A673 (cell line): ENCODE measurements around the gene TSPAN5. TPM values are rescaled to one million over a fixed set of nuclear protein-coding genes. Genes with fewer than 3 reads are reported as not detected.

ENCODE experiments used
- BruUV-seq: library from RNA; stranded (reverse); fragments of 400-500 nt; replicated peaks from 2 replicates; lab custom pipeline; 2021; lab: Mats Ljungman, UMichigan
- CTCF ChIA-PET: fragments of 300-600 bp; sonication (Branson Sonifier 250); formaldehyde crosslinking; loops from one replicate; lab custom pipeline; 2022; ENCODE audit warnings: antibody characterized with exemption; lab: Charles Lee
- POLR2A ChIA-PET: fragments of 300-600 bp; sonication (Branson Sonifier 250); formaldehyde crosslinking; loops from one replicate; lab custom pipeline; 2022; ENCODE audit warnings: antibody characterized with exemption; ENCODE audit not compliant: low non-redundant PET; lab: Charles Lee
- DNase-seq: peaks from one replicate; pipeline ENCODE4 v3.0.0-alpha.2; 2015; ENCODE audit warnings: low spot score
- H3K27ac ChIP-seq: fragments of 200-600 bp; sonication (generic); 2 replicates; pipeline ENCODE4 v1.5.1; 2016; ENCODE audit warnings: mixed run types, low read depth, mild to moderate bottlenecking, mixed read lengths, antibody characterized with exemption, low read length; ENCODE audit not compliant: poor library complexity, severe bottlenecking
- H3K27me3 ChIP-seq: fragments of 200-600 bp; sonication (generic); replicated peaks from 2 replicates; pipeline ENCODE4 v1.6.1; 2017; ENCODE audit warnings: mixed run types, low read depth, mild to moderate bottlenecking, mixed read lengths, antibody characterized with exemption, low read length; ENCODE audit not compliant: insufficient read depth, poor library complexity
- H3K36me3 ChIP-seq: fragments of 200-600 bp; sonication (generic); 2 replicates; pipeline ENCODE4 v1.6.1; 2016; ENCODE audit warnings: mixed run types, mild to moderate bottlenecking, mixed read lengths, antibody characterized with exemption, low read length; ENCODE audit not compliant: insufficient read depth, poor library complexity, severe bottlenecking
- H3K4me1 ChIP-seq: fragments of 200-600 bp; sonication (generic); 2 replicates; pipeline ENCODE4 v1.6.1; 2017; ENCODE audit warnings: mixed run types, mild to moderate bottlenecking, mixed read lengths, antibody characterized with exemption, low read length; ENCODE audit not compliant: insufficient read depth, poor library complexity, severe bottlenecking
- H3K4me3 ChIP-seq: fragments of 200-600 bp; sonication (generic); 2 replicates; pipeline ENCODE4 v1.5.1; 2016; ENCODE audit warnings: low read depth, mixed run types, mild to moderate bottlenecking, mixed read lengths, low read length; ENCODE audit not compliant: poor library complexity, severe bottlenecking
- H3K9me3 ChIP-seq: fragments of 200-600 bp; sonication (generic); 2 replicates; pipeline ENCODE4 v1.6.1; 2016; ENCODE audit warnings: mixed run types, low read depth, mild to moderate bottlenecking, mixed read lengths, antibody characterized with exemption, low read length; ENCODE audit not compliant: poor library complexity, severe bottlenecking
- EZH2 ChIP-seq: fragments of 200-600 bp; sonication (generic); IDR thresholded peaks from 2 replicates; pipeline ENCODE4 v1.6.1; 2017; ENCODE audit warnings: borderline replicate concordance, low read depth, mild to moderate bottlenecking, mixed read lengths, antibody characterized with exemption, low read length; ENCODE audit not compliant: poor library complexity, severe bottlenecking
- intact Hi-C: fragments of 100-400 bp; cut with micrococcal nuclease; formaldehyde crosslinking; loops from one replicate; pipeline ENCODE4 v1.10.0; 2022; ENCODE audit not compliant: unreplicated experiment
- total RNA-seq: library from RNA; stranded (reverse); gene quantifications from 2 replicates; pipeline ENCODE4 v1.2.3, GENCODE V29; 2021
- TF ChIP-seq, protein P1 (sequence below): fragments of 300-800, 200-600 bp; sonication (generic); conservative IDR thresholded peaks from 2 replicates; pipeline ENCODE4 v1.5.1; 2017; ENCODE audit warnings: low read depth, mild to moderate bottlenecking, antibody characterized with exemption, low read length, moderate library complexity, mixed read lengths

TSPAN5 gene
- total RNA-seq, 1 experiment from 2014 or later: 15.2 TPM

DNA sequence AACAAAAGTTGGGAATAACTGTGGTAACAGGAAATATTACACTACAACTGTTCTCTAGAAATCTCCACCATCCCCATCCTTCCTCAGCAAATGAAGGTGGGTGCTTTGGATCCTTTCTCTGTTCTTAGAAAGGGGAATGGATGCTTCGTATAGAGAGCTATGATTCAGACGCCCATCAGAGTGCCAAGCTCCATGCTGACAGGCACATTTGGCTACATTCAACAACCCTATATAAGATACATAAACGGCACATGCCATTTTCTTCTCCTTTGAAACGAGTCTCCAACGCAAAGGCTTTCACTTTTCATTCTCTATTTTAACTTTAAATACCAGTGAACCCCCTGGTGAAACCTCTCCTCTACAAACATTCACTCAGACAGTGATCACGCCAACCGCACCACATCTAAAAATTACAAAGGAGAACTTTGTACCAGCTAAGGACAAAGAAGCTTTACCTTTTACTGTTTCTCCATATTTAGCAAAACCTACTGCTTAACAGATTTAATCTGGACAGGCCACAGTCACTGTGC, 172.5 kb downstream of the TSPAN5 start:
- TF ChIP-seq EZH2: no peak
- TF ChIP-seq, protein P1, sequence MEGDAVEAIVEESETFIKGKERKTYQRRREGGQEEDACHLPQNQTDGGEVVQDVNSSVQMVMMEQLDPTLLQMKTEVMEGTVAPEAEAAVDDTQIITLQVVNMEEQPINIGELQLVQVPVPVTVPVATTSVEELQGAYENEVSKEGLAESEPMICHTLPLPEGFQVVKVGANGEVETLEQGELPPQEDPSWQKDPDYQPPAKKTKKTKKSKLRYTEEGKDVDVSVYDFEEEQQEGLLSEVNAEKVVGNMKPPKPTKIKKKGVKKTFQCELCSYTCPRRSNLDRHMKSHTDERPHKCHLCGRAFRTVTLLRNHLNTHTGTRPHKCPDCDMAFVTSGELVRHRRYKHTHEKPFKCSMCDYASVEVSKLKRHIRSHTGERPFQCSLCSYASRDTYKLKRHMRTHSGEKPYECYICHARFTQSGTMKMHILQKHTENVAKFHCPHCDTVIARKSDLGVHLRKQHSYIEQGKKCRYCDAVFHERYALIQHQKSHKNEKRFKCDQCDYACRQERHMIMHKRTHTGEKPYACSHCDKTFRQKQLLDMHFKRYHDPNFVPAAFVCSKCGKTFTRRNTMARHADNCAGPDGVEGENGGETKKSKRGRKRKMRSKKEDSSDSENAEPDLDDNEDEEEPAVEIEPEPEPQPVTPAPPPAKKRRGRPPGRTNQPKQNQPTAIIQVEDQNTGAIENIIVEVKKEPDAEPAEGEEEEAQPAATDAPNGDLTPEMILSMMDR: no peak
- no peaks in the 10 kb centered on the region for H3K36me3 ChIP-seq
- POLR2A ChIA-PET: no interaction called here
- H3K9me3 ChIP-seq: no peaks in the 10 kb centered on the region
- intact Hi-C loops: no loop called here
- no peak for DNase-seq
- BruUV-seq: no TSS peak
- CTCF ChIA-PET: no interaction called here
- H3K27ac ChIP-seq: no peak overlapping the region
- H3K4me1 ChIP-seq: no peaks in the 10 kb centered on the region
- H3K4me3 ChIP-seq: no peak overlapping the region
- H3K27me3 ChIP-seq: no peaks in the 10 kb centered on the region

GRCh38 chr4:98484031-98484430, 174.4 kb downstream of the TSPAN5 start:
- intact Hi-C loops: no loop called here
- Histone ChIP-seq H3K4me3 (no peak overlapping the region), H3K4me1 (no peaks in the 10 kb centered on the region), H3K27me3 (no peaks in the 10 kb centered on the region), H3K9me3 (no peaks in the 10 kb centered on the region), H3K27ac (no peak overlapping the region), H3K36me3 (no peaks in the 10 kb centered on the region)
- TF ChIP-seq, protein P1: no peak
- TF ChIP-seq EZH2: no peak
- CTCF ChIA-PET: no interaction called here
- POLR2A ChIA-PET: no interaction called here
- BruUV-seq: no TSS peak
- DNase-seq: no peak

DNA sequence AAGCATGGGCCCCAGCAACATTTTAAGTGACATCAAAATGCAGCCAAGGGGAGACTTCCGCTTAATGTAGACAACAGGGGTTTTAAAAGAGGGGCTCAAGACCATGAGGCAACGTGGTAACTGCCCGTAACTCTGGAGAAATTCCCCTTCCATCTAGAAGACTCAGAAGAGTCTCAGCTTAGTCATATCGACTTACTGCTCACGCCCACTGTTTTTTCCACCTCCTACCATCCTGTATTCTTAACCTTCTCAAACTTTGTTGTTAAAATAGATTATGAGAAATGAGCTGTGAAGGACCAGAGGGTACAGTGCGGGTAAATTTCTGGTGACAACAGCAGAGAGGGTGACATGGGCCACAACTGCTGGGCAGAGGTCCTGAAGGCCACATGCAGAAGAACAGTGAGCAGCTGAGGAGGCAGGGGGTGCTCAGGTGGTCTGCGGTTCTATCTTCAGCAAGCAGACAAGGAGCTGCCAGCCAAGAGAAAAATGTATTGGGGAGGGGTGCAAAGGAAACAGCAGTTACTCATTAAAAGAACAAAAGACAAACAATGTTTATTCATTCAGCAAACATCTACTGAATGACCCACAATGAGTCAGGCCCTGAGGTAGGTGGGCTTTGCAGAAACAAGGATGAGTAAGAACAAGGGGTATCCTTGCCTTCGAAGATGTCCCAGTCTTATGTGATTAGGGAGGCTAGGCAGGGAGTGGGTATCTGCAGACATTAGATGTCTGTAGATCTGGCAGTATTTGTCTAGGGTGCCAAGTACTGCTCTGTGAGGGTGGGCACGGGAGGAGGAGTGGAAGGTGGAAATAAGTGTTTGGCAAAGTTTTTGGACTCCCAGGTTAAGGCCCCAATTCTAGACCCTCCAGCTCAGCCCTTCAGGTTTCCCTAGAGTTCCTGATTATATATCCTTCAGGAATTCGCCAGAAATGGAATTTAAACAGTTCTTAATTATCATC, 175.3 kb downstream of the TSPAN5 start:
- BruUV-seq: no TSS peak
- ChIA-PET POLR2A (no interaction called here), CTCF (no interaction called here)
- Histone ChIP-seq H3K27ac (no peak overlapping the region), H3K36me3 (no peaks in the 10 kb centered on the region), H3K9me3 (no peaks in the 10 kb centered on the region), H3K4me1 (no peaks in the 10 kb centered on the region), H3K4me3 (no peak overlapping the region), H3K27me3 (no peaks in the 10 kb centered on the region)
- no peak for TF ChIP-seq EZH2
- TF ChIP-seq, protein P1: no peak
- intact Hi-C loops: no loop called here
- no peak for DNase-seq
